Panc1 (cell line): Measurements from ENCODE around the gene KIF25. TPM values are rescaled to one million over a fixed set of nuclear protein-coding genes. Genes with fewer than 3 reads are reported as not detected.

Experiments
- ATAC-seq: fragments of 200-7000 bp; cut with Tn5 transposase; 2 replicates; pipeline ENCODE4 v1.9.1; 2020; ENCODE audit warnings: mild to moderate bottlenecking, moderate library complexity
- BruUV-seq: library from RNA; stranded (reverse); fragments of 400-500 nt; replicated peaks from 2 replicates; lab custom pipeline; 2021; lab: Mats Ljungman, UMichigan
- CTCF ChIA-PET: fragments of 300-600 bp; sonication (Branson Sonifier 250); formaldehyde crosslinking; loops from one replicate; lab custom pipeline; 2022; ENCODE audit warnings: antibody characterized with exemption; lab: Charles Lee
- POLR2A ChIA-PET: fragments of 300-600 bp; sonication (Branson Sonifier 250); formaldehyde crosslinking; loops from one replicate; lab custom pipeline; 2022; ENCODE audit warnings: antibody characterized with exemption; lab: Charles Lee
- DNase-seq: peaks from one replicate; pipeline ENCODE4 v3.0.0-alpha.2; 2010; ENCODE audit warnings: low read depth, low spot score
- H3K27ac ChIP-seq: 2 replicates; pipeline ENCODE4 v1.5.1; 2011; ENCODE audit warnings: mild to moderate bottlenecking, low read length, inconsistent platforms
- H3K27me3 ChIP-seq: fragments of 200-500 bp; sonication (Bioruptor generic); 2 replicates; pipeline ENCODE4 v1.6.0; 2014; ENCODE audit warnings: low read length, inconsistent platforms; ENCODE audit not compliant: control insufficient read depth, insufficient read depth
- H3K36me3 ChIP-seq: fragments of 200-500 bp; sonication (Bioruptor generic); 2 replicates; pipeline ENCODE4 v1.5.1; 2014; ENCODE audit warnings: inconsistent platforms, mild to moderate bottlenecking, low read length, moderate library complexity; ENCODE audit not compliant: control insufficient read depth, insufficient read depth
- H3K4me1 ChIP-seq: 2 replicates; pipeline ENCODE4 v1.5.1; 2011; ENCODE audit warnings: inconsistent platforms, mild to moderate bottlenecking, low read length, moderate library complexity; ENCODE audit not compliant: control insufficient read depth, insufficient read depth
- H3K4me3 ChIP-seq, 2 experiments: 2 replicates each; pipeline ENCODE4 v1.5.1; 2011 to 2012; ENCODE audit warnings: low read depth in 2 of 2, low read length in 2 of 2, mild to moderate bottlenecking in 2 of 2, inconsistent platforms in 1 of 2, moderate library complexity in 1 of 2
- H3K9me3 ChIP-seq: fragments of 200-500 bp; sonication (Bioruptor generic); 2 replicates; pipeline ENCODE4 v1.5.1; 2014; ENCODE audit warnings: low read depth, mild to moderate bottlenecking, inconsistent platforms, low read length, moderate library complexity; ENCODE audit not compliant: control insufficient read depth, insufficient read depth
- POLR2AphosphoS5 ChIP-seq: IDR thresholded peaks from 2 replicates; pipeline ENCODE4 v1.6.1; 2012; ENCODE audit warnings: mild to moderate bottlenecking, low read depth, low read length, moderate library complexity
- SIN3A ChIP-seq: IDR thresholded peaks from 2 replicates; pipeline ENCODE4 v1.6.1; 2012; ENCODE audit warnings: low read depth, mild to moderate bottlenecking, low read length, moderate library complexity, borderline replicate concordance; ENCODE audit not compliant: insufficient read depth
- TCF7L2 ChIP-seq: IDR thresholded peaks from 2 replicates; pipeline ENCODE4 v1.6.1; 2011; ENCODE audit warnings: mild to moderate bottlenecking, low read depth, low read length, inconsistent platforms
- in situ Hi-C: cut with HindIII; loops from 2 replicates; pipeline ENCODE4 v1.10.0; 2016; ENCODE audit warnings: low sequenced_read_pairs, low pct_unique_long_range_greater_than_20kb
- intact Hi-C: fragments of 100-400 bp; cut with micrococcal nuclease; formaldehyde crosslinking; loops from one replicate; pipeline ENCODE4 v1.10.0; 2022; ENCODE audit not compliant: unreplicated experiment
- total RNA-seq: library from RNA; stranded (reverse); gene quantifications from one replicate; pipeline ENCODE4 v1.2.1, GENCODE V29; 2021; ENCODE audit not compliant: unreplicated experiment
- TF ChIP-seq, protein P1 (sequence below), 2 experiments: IDR thresholded peaks; 2 replicates each; pipeline ENCODE4 v1.6.1; 2011 to 2012; ENCODE audit warnings: low read depth in 2 of 2, control low read depth in 1 of 2, low read length in 1 of 2, mild to moderate bottlenecking in 1 of 2, moderate library complexity in 1 of 2; ENCODE audit not compliant: insufficient read depth in 1 of 2
- TF ChIP-seq, protein P2 (sequence below): fragments of 450-650 bp; IDR thresholded peaks from 2 replicates; pipeline ENCODE4 v1.5.1; 2017; ENCODE audit warnings: mild to moderate bottlenecking

Gene KIF25
- total RNA-seq, 1 experiment from 2014 or later, result 0.44 TPM

GRCh38 chr6:168020242-168020641, 22.8 kb downstream of the KIF25 start:
- ATAC-seq (no peak), DNase-seq (no peak)
- no peak overlapping the region for H3K27ac ChIP-seq
- intact Hi-C loops, result no loop called here
- H3K27me3 ChIP-seq, result no peaks in the 10 kb centered on the region
- H3K36me3 ChIP-seq, result no peaks in the 10 kb centered on the region
- CTCF ChIA-PET, result no interaction called here
- no TSS peak for BruUV-seq
- POLR2A ChIA-PET, result no interaction called here
- TF ChIP-seq, protein P1, sequence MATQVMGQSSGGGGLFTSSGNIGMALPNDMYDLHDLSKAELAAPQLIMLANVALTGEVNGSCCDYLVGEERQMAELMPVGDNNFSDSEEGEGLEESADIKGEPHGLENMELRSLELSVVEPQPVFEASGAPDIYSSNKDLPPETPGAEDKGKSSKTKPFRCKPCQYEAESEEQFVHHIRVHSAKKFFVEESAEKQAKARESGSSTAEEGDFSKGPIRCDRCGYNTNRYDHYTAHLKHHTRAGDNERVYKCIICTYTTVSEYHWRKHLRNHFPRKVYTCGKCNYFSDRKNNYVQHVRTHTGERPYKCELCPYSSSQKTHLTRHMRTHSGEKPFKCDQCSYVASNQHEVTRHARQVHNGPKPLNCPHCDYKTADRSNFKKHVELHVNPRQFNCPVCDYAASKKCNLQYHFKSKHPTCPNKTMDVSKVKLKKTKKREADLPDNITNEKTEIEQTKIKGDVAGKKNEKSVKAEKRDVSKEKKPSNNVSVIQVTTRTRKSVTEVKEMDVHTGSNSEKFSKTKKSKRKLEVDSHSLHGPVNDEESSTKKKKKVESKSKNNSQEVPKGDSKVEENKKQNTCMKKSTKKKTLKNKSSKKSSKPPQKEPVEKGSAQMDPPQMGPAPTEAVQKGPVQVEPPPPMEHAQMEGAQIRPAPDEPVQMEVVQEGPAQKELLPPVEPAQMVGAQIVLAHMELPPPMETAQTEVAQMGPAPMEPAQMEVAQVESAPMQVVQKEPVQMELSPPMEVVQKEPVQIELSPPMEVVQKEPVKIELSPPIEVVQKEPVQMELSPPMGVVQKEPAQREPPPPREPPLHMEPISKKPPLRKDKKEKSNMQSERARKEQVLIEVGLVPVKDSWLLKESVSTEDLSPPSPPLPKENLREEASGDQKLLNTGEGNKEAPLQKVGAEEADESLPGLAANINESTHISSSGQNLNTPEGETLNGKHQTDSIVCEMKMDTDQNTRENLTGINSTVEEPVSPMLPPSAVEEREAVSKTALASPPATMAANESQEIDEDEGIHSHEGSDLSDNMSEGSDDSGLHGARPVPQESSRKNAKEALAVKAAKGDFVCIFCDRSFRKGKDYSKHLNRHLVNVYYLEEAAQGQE (IDR thresholded peaks at IDR 0.05; ENCODE audit: insufficient read depth in 1 of 2, low read depth in 2 of 2, low read length in 1 of 2), result no peak
- TF ChIP-seq POLR2AphosphoS5, result no peak
- TF ChIP-seq SIN3A, result no peak
- no peak for TF ChIP-seq TCF7L2
- TF ChIP-seq, protein P2, sequence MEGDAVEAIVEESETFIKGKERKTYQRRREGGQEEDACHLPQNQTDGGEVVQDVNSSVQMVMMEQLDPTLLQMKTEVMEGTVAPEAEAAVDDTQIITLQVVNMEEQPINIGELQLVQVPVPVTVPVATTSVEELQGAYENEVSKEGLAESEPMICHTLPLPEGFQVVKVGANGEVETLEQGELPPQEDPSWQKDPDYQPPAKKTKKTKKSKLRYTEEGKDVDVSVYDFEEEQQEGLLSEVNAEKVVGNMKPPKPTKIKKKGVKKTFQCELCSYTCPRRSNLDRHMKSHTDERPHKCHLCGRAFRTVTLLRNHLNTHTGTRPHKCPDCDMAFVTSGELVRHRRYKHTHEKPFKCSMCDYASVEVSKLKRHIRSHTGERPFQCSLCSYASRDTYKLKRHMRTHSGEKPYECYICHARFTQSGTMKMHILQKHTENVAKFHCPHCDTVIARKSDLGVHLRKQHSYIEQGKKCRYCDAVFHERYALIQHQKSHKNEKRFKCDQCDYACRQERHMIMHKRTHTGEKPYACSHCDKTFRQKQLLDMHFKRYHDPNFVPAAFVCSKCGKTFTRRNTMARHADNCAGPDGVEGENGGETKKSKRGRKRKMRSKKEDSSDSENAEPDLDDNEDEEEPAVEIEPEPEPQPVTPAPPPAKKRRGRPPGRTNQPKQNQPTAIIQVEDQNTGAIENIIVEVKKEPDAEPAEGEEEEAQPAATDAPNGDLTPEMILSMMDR, result no peak
- no peak overlapping the region for H3K4me3 ChIP-seq
- in situ Hi-C loops, result no loop called here
- H3K9me3 ChIP-seq, result no peaks in the 10 kb centered on the region
- H3K4me1 ChIP-seq, result peaks cover 13% of the 10 kb centered on the region

DNA sequence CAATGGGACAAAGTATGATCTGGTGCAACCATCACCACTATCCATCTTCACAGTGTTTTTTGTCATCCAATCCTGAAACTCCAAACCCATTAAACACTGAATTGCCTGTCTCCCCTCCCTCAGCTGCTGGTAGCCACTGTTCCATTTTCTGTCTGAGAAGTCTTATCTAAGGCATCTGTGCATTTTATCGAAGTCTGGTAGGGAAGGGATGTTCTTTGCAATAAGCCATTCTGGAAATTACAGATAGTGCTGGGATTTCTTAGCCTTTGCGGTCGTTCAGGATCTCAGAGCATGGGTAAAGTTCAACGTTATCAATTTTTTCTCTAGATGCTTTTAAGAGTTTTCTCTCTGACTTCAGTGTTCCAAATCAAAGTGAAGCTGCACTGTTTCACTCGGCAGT, 24.1 kb downstream of the KIF25 start:
- Histone ChIP-seq H3K27me3 (no peaks in the 10 kb centered on the region), H3K4me3 (no peak overlapping the region), H3K4me1 (peaks cover 13% of the 10 kb centered on the region), H3K36me3 (no peaks in the 10 kb centered on the region), H3K9me3 (no peaks in the 10 kb centered on the region), H3K27ac (0 out of 2 replicates have a peak overlapping the region, but pooled peaks have one; percentile 23)
- ChIA-PET POLR2A (no interaction called here), CTCF (no interaction called here)
- no peak for TF ChIP-seq POLR2AphosphoS5
- TF ChIP-seq, protein P1 (IDR thresholded peaks at IDR 0.05; ENCODE audit: insufficient read depth in 1 of 2, low read depth in 2 of 2, low read length in 1 of 2), result no peak
- no peak for TF ChIP-seq SIN3A
- TF ChIP-seq, protein P2, result no peak
- TF ChIP-seq TCF7L2, result no peak
- DNase-seq (no peak), ATAC-seq (no peak)
- intact Hi-C loops, result no loop called here
- no TSS peak for BruUV-seq
- in situ Hi-C loops, result no loop called here
